SK-N-SH (cell line): ENCODE measurements around the gene GPR158. TPM values are rescaled to one million over a fixed set of nuclear protein-coding genes. Genes with fewer than 3 reads are reported as not detected.
"Not testable (repeated sequence)": the region's sequence is repeated elsewhere in the genome, so short reads cannot be mapped to it uniquely, and the experiment has no call there.

Source experiments
- CTCF ChIA-PET: fragments of 300-600, 350-600 bp; formaldehyde crosslinking; extraction: SDS; loops from one replicate; lab custom pipeline; 2021; lab: Yijun Ruan, JAX
- POLR2A ChIA-PET: fragments of 350-600 bp; sonication (Branson Sonifier 250); formaldehyde crosslinking; extraction: SDS; loops from one replicate; lab custom pipeline; 2020; ENCODE audit warnings: antibody characterized with exemption, inconsistent platforms; lab: Yijun Ruan, JAX
- DNase-seq: peaks from one replicate; pipeline ENCODE4 v3.0.0; 2012
- H2AFZ ChIP-seq: fragments of 200-600 bp; sonication (generic); 2 replicates; pipeline ENCODE4 v1.8.1; 2016; ENCODE audit warnings: antibody characterized with exemption, mild to moderate bottlenecking, low read depth
- H3F3A ChIP-seq: fragments of 200-600 bp; sonication (generic); replicated peaks from 2 replicates; pipeline ENCODE3; 2016; ENCODE audit warnings: antibody characterized with exemption, mild to moderate bottlenecking; ENCODE audit not compliant: insufficient read depth
- H3K27ac ChIP-seq, 2 experiments: fragments of 200-500 bp in 1 of 2; fragments of 200-600 bp in 1 of 2; sonication (Bioruptor generic) in 1 of 2; sonication (generic), shearing (Covaris generic) in 1 of 2; 2 replicates each; pipeline versions ENCODE4 v1.5.1 to v1.6.1; 2014 to 2016; ENCODE audit warnings: low read depth in 2 of 2, inconsistent platforms in 1 of 2, low read length in 1 of 2, mild to moderate bottlenecking in 1 of 2, mixed read lengths in 1 of 2
- H3K27me3 ChIP-seq: fragments of 200-600 bp; sonication (generic), shearing (Covaris generic); 2 replicates; pipeline ENCODE4 v1.6.1; 2016; ENCODE audit warnings: mixed run types; ENCODE audit not compliant: insufficient read depth
- H3K36me3 ChIP-seq, 2 experiments: fragments of 200-500 bp in 1 of 2; fragments of 200-600 bp in 1 of 2; sonication (Bioruptor generic) in 1 of 2; sonication (generic) in 1 of 2; replicated peaks in 1 of 2; 2 replicates each; pipeline versions ENCODE3 to v1.5.1; 2014 to 2016; ENCODE audit warnings: low read length in 1 of 2, mild to moderate bottlenecking in 1 of 2; ENCODE audit not compliant: insufficient read depth in 2 of 2, control insufficient read depth in 1 of 2
- H3K4me1 ChIP-seq, 2 experiments: fragments of 200-500 bp in 1 of 2; fragments of 200-600 bp in 1 of 2; sonication (Bioruptor generic) in 1 of 2; sonication (generic), shearing (Covaris generic) in 1 of 2; 2 replicates each; pipeline versions ENCODE4 v1.5.1 to v1.6.1; 2014 to 2016; ENCODE audit warnings: low read depth in 1 of 2, low read length in 1 of 2, mixed run types in 1 of 2; ENCODE audit not compliant: insufficient read depth in 2 of 2, control insufficient read depth in 1 of 2
- H3K4me2 ChIP-seq: fragments of 200-600 bp; sonication (generic), shearing (Covaris generic); 2 replicates; pipeline ENCODE4 v1.6.1; 2017; ENCODE audit warnings: mixed run types
- H3K4me3 ChIP-seq, 2 experiments: fragments of 200-500 bp in 1 of 2; fragments of 200-600 bp in 1 of 2; sonication (Bioruptor generic) in 1 of 2; sonication (generic), shearing (Covaris generic) in 1 of 2; 2 replicates each; pipeline versions ENCODE4 v1.5.1 to v1.8.1; 2014 to 2016; ENCODE audit warnings: low read depth in 2 of 2, inconsistent platforms in 1 of 2, low read length in 1 of 2, mild to moderate bottlenecking in 1 of 2, mixed read lengths in 1 of 2, moderate library complexity in 1 of 2
- H3K79me2 ChIP-seq: fragments of 200-600 bp; sonication (generic); 2 replicates; pipeline ENCODE4 v1.8.1; 2017; ENCODE audit warnings: mild to moderate bottlenecking; ENCODE audit not compliant: insufficient read depth
- H3K9ac ChIP-seq: fragments of 200-600 bp; sonication (generic); 2 replicates; pipeline ENCODE4 v1.6.1; 2017; ENCODE audit warnings: mixed run types
- H3K9me2 ChIP-seq: fragments of 200-600 bp; sonication (generic); 2 replicates; pipeline ENCODE4 v1.6.1; 2017; ENCODE audit warnings: mixed run types
- H3K9me3 ChIP-seq: fragments of 200-600 bp; sonication (generic); 2 replicates; pipeline ENCODE4 v1.6.1; 2017; ENCODE audit warnings: mixed run types, mild to moderate bottlenecking, moderate library complexity
- H4K20me1 ChIP-seq: fragments of 200-600 bp; sonication (generic); 2 replicates; pipeline ENCODE4 v1.6.1; 2017; ENCODE audit warnings: mild to moderate bottlenecking, mixed run types; ENCODE audit not compliant: insufficient read depth
- CHD2 ChIP-seq: fragments of 150-350 bp; IDR thresholded peaks from 2 replicates; pipeline ENCODE4 v1.6.1; 2018; ENCODE audit warnings: low read length; ENCODE audit not compliant: partially characterized antibody
- EZH2phosphoT487 ChIP-seq: fragments of 200-600 bp; sonication (generic); IDR thresholded peaks from 2 replicates; pipeline ENCODE4 v1.6.1; 2017; ENCODE audit warnings: low read depth, mixed run types, mild to moderate bottlenecking, antibody characterized with exemption, moderate library complexity, borderline replicate concordance
- GATA2 ChIP-seq: sonication (generic); formaldehyde crosslinking; IDR thresholded peaks from 2 replicates; pipeline ENCODE4 v1.5.0; 2020; ENCODE audit warnings: mild to moderate bottlenecking, missing genetic modification reagents
- MAX ChIP-seq: IDR thresholded peaks from 2 replicates; pipeline ENCODE4 v1.4.0; 2012; ENCODE audit warnings: low read depth
- MEF2A ChIP-seq: IDR thresholded peaks from 2 replicates; pipeline ENCODE4 v1.4.0; 2012; ENCODE audit warnings: low read depth, borderline replicate concordance
- NRF1 ChIP-seq: IDR thresholded peaks from 2 replicates; pipeline ENCODE4 v1.6.1; 2012; ENCODE audit warnings: low read depth, mild to moderate bottlenecking, low read length
- POLR2AphosphoS5 ChIP-seq: IDR thresholded peaks from 2 replicates; pipeline ENCODE4 v1.6.1; 2012; ENCODE audit warnings: low read depth, low read length
- RFX5 ChIP-seq: IDR thresholded peaks from 2 replicates; pipeline ENCODE4 v1.6.1; 2012; ENCODE audit warnings: mild to moderate bottlenecking, improper control_type of control experiment, low read length
- RXRA ChIP-seq: IDR thresholded peaks from 2 replicates; pipeline ENCODE4 v1.4.0; 2012; ENCODE audit warnings: low read depth, mild to moderate bottlenecking, borderline replicate concordance
- SMC3 ChIP-seq: IDR thresholded peaks from 2 replicates; pipeline ENCODE4 v1.6.1; 2012; ENCODE audit warnings: low read depth, low read length, improper control_type of control experiment
- USF2 ChIP-seq: fragments of 150-350 bp; IDR thresholded peaks from 2 replicates; pipeline ENCODE4 v1.6.1; 2017; ENCODE audit warnings: antibody characterized with exemption, low read length, low read depth, borderline replicate concordance
- YY1 ChIP-seq: IDR thresholded peaks from 2 replicates; pipeline ENCODE4 v1.4.0; 2012; ENCODE audit warnings: low read depth, mild to moderate bottlenecking
- ZBTB33 ChIP-seq: IDR thresholded peaks from 2 replicates; pipeline ENCODE4 v1.4.0; 2012; ENCODE audit warnings: low read depth, borderline replicate concordance
- WGBS: methylation state at CpG from one replicate; pipeline ENCODE4 v1.1.6; 2017; ENCODE audit warnings: low lambda C conversion rate; 5-methylcytosine and 5-hydroxymethylcytosine counted together
- polyA plus RNA-seq, 3 experiments: library from polyadenylated mRNA; depleted of rRNA; stranded (reverse); fragments of >200 nt; gene quantifications; 2 replicates each; pipeline ENCODE4 v1.2.3, GENCODE V29; 2012

GPR158 gene
- polyA plus RNA-seq, 1 of the 3 experiments (the other 2 are of a cell fraction) = not detected

DNA sequence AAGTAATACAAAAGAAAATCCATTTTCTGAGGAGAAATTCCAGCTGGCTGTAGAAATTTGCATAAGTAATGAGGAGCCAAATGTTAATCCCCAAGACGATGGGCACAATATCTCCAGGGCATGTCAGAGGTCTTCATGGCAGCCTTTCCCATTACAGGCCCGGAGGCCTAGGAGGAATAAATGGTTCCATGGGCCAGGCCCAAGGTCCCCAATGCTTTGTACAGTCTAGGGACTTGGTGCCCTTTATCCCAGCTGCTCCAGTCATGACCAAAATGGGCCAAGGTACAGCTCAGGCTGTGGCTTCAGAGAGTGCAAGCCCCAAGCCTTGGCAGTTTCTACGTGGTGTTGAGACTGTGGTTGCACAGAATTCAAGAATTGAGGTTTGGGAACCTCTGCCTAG lies 182.5 kb downstream of the GPR158 start:
- 0 out of 2 replicates have a peak, but pooled peaks cover 3% of the 10 kb centered on the region for H3K9me2 ChIP-seq
- no peaks in the 10 kb centered on the region for H3F3A ChIP-seq
- ChIA-PET POLR2A (no interaction called here), CTCF (no interaction called here)
- no peak for DNase-seq
- H3K27me3 ChIP-seq = no peaks in the 10 kb centered on the region
- H3K79me2 ChIP-seq = no peaks in the 10 kb centered on the region
- no peaks in the 10 kb centered on the region for H3K36me3 ChIP-seq
- no peak overlapping the region for H3K4me3 ChIP-seq
- no peak overlapping the region for H3K27ac ChIP-seq
- 6% methylated on average over 3 of the region's 3 CpGs for WGBS
- no peaks in the 10 kb centered on the region for H3K4me1 ChIP-seq
- H3K4me2 ChIP-seq = no peak overlapping the region
- TF ChIP-seq MEF2A (no peak), POLR2AphosphoS5 (no peak), MAX (no peak), SMC3 (no peak), CHD2 (no peak), GATA2 (no peak), EZH2phosphoT487 (no peak), YY1 (no peak), USF2 (no peak), NRF1 (no peak), RFX5 (no peak)
- H3K9ac ChIP-seq = no peak overlapping the region
- no peaks in the 10 kb centered on the region for H3K9me3 ChIP-seq
- no peaks in the 10 kb centered on the region for H4K20me1 ChIP-seq
- H2AFZ ChIP-seq = no peak overlapping the region

GRCh38 chr10:25382029-25382810 lies 207.4 kb downstream of the GPR158 start:
- no peaks in the 10 kb centered on the region for H3F3A ChIP-seq
- no peaks in the 10 kb centered on the region for H3K9me2 ChIP-seq
- H3K4me1 ChIP-seq = no peaks in the 10 kb centered on the region
- H3K9ac ChIP-seq = no peak overlapping the region
- WGBS = 19% methylated on average over 7 of the region's 7 CpGs
- H3K4me2 ChIP-seq = no peak overlapping the region
- peaks cover 0 to 4% of the 10 kb centered on the region in 2 experiments for H3K36me3 ChIP-seq
- H3K4me3 ChIP-seq = no peak overlapping the region
- H3K9me3 ChIP-seq = no peaks in the 10 kb centered on the region
- no peaks in the 10 kb centered on the region for H4K20me1 ChIP-seq
- H3K79me2 ChIP-seq = no peaks in the 10 kb centered on the region
- POLR2A ChIA-PET = no interaction called here
- H3K27ac ChIP-seq = no peak overlapping the region
- H2AFZ ChIP-seq = no peak overlapping the region
- TF ChIP-seq GATA2 = no peak
- TF ChIP-seq RXRA = no peak
- TF ChIP-seq ZBTB33 = no peak
- TF ChIP-seq, all 33 proteins: peak for 0
- no peak for DNase-seq
- no peaks in the 10 kb centered on the region for H3K27me3 ChIP-seq
- CTCF ChIA-PET = no interaction called here

DNA sequence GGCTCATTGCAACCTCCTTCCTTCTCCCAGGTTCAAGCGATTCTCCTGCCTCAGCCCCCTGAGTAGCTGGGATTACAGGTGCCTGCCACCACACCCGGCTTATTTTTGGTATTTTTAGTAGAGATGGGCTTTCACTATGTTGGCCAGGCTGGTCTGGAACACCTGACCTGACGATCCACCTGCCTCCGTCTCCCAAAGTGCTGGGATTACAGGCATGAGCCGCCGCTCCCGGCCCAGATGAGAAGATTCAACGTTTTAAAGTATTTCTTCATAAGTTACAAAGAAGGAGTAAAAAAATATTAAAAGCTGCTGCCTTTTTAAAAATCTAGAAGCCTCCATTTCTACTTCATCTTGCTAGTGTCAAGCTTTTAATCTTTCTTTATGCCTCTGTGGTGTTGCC lies 208.1 kb downstream of the GPR158 start:
- H3K36me3 ChIP-seq, H3F3A ChIP-seq, POLR2A ChIA-PET, DNase-seq, H3K27me3 ChIP-seq, CTCF ChIA-PET, H3K27ac ChIP-seq, H3K9me2 ChIP-seq, H3K4me2 ChIP-seq, H3K79me2 ChIP-seq, H3K9ac ChIP-seq, H3K9me3 ChIP-seq, H3K4me1 ChIP-seq, H3K4me3 ChIP-seq, H2AFZ ChIP-seq, H4K20me1 ChIP-seq: not testable (repeated sequence)
- WGBS = 50% methylated on average over 8 of the region's 8 CpGs
